Neutrophil (primary cell): ENCODE data around the gene FAM90A26.
"Not testable (repeated sequence)": the region's sequence is repeated elsewhere in the genome, so short reads cannot be mapped to it uniquely, and the experiment has no call there.

Experiments
- H3K27ac ChIP-seq: fragments of 200-600 bp; sonication (generic); 2 replicates; pipeline ENCODE4 v1.5.1; 2016; ENCODE audit warnings: mild to moderate bottlenecking, moderate library complexity
- H3K27me3 ChIP-seq: fragments of 200-600 bp; sonication (generic); 2 replicates; pipeline ENCODE4 v1.6.0; 2016; ENCODE audit warnings: mild to moderate bottlenecking
- H3K36me3 ChIP-seq: fragments of 200-600 bp; sonication (generic); 2 replicates; pipeline ENCODE4 v1.5.1; 2017
- H3K4me1 ChIP-seq, 2 experiments: fragments of 200-600 bp in 1 of 2; sonication (generic) in 1 of 2; 1 replicate in 1 of 2; 2 replicates in 1 of 2; pipeline versions ENCODE4 v1.5.1 to v1.6.1; 2013 to 2016; ENCODE audit warnings: low read depth in 1 of 2, low read length in 1 of 2, mild to moderate bottlenecking in 1 of 2, moderate library complexity in 1 of 2; ENCODE audit not compliant: control insufficient read depth in 1 of 2, insufficient read depth in 1 of 2
- H3K4me3 ChIP-seq, 2 experiments: fragments of 200-600 bp in 1 of 2; sonication (generic) in 1 of 2; 1 replicate in 1 of 2; 2 replicates in 1 of 2; pipeline ENCODE4 v1.5.1; 2013 to 2016; ENCODE audit warnings: low read depth in 1 of 2, low read length in 1 of 2, mild to moderate bottlenecking in 1 of 2, moderate library complexity in 1 of 2
- H3K9me3 ChIP-seq: fragments of 200-600 bp; sonication (generic); 2 replicates; pipeline ENCODE4 v1.5.1; 2016
- TF ChIP-seq, protein P1 (sequence below): fragments of 200-600 bp; sonication (generic); IDR thresholded peaks from 2 replicates; pipeline ENCODE4 v1.5.1; 2016; ENCODE audit warnings: antibody characterized with exemption

Gene FAM90A26

DNA sequence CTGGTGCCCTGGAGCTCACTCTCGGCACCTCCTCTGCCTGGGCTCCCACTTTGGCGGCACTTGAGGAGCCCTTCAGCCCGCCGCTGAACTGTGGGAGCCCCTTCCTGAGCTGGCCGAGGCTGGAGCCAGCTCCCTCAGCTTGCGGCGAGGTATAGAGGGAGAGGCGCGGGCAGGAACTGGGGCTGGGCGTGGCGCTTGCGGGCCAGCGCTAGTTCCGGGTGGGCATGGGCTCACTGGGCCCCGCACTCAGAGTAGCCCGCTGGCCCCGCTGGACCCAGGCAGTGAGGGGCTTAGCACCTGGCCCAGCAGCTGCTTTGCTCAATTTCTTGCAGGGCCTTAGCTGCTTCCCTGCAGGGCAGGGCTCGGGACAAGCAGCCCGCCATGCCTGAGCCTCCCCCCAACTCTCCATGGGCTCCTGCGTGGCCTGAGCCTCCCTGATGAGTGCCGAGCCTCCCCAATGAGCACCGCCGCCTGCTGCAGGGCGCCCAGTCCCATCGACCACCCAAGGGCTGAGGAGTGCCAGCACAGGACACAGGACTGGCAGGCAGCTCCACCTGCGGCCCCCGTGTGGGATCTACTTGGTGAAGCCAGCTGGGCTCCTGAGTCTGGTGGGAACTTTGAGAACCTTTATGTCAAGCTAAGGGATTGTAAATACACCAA, 26.7 kb upstream of the FAM90A26 start:
- Histone ChIP-seq H3K4me3 (no peak overlapping the region), H3K4me1 (no peaks in the 10 kb centered on the region)
- TF ChIP-seq, protein P1, sequence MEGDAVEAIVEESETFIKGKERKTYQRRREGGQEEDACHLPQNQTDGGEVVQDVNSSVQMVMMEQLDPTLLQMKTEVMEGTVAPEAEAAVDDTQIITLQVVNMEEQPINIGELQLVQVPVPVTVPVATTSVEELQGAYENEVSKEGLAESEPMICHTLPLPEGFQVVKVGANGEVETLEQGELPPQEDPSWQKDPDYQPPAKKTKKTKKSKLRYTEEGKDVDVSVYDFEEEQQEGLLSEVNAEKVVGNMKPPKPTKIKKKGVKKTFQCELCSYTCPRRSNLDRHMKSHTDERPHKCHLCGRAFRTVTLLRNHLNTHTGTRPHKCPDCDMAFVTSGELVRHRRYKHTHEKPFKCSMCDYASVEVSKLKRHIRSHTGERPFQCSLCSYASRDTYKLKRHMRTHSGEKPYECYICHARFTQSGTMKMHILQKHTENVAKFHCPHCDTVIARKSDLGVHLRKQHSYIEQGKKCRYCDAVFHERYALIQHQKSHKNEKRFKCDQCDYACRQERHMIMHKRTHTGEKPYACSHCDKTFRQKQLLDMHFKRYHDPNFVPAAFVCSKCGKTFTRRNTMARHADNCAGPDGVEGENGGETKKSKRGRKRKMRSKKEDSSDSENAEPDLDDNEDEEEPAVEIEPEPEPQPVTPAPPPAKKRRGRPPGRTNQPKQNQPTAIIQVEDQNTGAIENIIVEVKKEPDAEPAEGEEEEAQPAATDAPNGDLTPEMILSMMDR: no peak

DNA sequence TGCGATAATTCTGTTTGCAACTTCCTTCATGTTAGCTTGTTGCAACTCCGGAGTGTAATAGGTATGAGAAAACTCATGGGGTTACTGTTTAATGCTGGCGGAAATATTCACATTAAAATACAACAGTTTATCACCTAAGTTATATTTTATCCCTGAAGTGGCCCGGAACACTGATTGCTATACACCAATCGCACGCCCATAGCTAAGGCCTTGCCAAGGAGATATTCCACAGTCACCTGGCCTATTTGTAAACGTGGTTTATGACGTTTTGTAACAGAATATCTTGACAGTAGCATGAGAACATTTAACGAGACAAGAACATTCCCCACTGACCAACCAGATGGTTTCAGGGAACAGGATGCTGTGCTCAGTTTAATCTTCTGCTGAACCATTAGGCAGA, 23.2 kb upstream of the FAM90A26 start:
- Histone ChIP-seq H3K9me3 (no peaks in the 10 kb centered on the region), H3K27ac (no peak overlapping the region), H3K36me3 (no peaks in the 10 kb centered on the region), H3K4me3 (no peak overlapping the region), H3K4me1 (peaks cover 2 to 3% of the 10 kb centered on the region in 2 experiments), H3K27me3 (peaks cover 7% of the 10 kb centered on the region)
- TF ChIP-seq, protein P1: no peak

More for the DNA sequence above, 26.7 kb upstream of the FAM90A26 start:
- H3K9me3 ChIP-seq: no peaks in the 10 kb centered on the region
- H3K27me3 ChIP-seq: no peaks in the 10 kb centered on the region
- no peak overlapping the region for H3K27ac ChIP-seq
- H3K36me3 ChIP-seq: no peaks in the 10 kb centered on the region

DNA sequence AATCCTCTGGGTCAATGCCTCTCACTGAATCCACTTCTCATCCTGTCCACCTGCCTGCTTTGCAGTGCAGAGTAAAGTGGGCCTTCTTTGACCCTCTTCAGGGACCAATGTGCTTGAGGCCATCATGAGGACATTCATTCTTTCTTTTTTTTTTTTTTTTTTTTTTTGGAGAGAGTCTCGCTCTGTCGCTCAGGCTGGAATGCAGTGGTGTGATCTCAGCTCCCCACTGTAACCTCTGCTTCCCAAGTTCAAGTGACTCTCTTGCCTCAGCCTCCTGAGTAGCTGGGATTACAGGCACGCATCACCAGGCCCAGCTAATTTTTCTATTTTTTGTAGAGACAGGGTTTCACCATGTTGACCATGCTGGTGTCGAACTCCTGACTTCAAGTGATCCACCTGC, 22.8 kb upstream of the FAM90A26 start:
- not testable (repeated sequence) for H3K4me3 ChIP-seq

DNA sequence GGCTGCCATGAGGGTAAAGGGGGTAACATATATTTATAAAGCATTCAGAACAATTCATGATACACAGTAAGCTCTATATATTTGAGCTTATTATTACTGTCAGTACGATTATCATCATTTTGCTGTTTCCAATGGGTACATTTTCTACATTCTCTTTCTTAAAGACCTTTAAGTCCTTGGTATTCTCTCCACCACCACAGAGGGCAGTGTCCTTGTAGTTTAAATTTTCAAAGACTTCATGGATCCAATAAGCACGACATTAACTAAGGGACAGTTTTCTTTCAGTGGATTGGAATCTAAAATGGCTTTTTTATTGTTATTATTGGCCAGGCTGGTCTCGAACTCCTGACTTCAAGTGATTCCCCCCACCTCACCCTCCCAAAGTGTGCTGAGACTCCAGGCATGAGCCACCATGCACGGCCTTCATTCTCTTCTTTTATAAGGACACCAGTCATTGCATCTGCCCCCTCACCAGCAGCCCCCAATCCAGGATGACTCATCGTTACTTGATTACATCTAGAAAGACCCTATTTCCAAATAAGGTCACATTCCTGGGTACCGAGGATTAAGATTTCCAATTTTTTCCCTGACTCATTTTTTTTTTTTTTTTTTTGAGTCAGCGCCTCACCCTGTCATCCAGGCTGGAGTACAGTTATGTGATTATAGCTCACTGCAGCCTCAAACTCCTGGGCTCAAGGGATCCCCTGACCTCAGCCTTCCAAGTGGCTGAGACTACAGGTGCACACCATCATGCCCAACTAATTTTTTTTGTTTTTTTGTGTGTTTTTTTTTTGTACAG, 21.4 kb upstream of the FAM90A26 start:
- not testable (repeated sequence) for H3K4me3 ChIP-seq, H3K9me3 ChIP-seq, H3K27ac ChIP-seq, H3K36me3 ChIP-seq
- H3K4me1 ChIP-seq: peaks cover 8 to 15% of the 10 kb centered on the region in 2 experiments
- H3K27me3 ChIP-seq: peaks cover 17% of the 10 kb centered on the region

More for the DNA sequence above, 22.8 kb upstream of the FAM90A26 start:
- not testable (repeated sequence) for H3K27ac ChIP-seq, H3K4me1 ChIP-seq, H3K36me3 ChIP-seq, H3K9me3 ChIP-seq
- H3K27me3 ChIP-seq: peaks cover 11% of the 10 kb centered on the region

DNA sequence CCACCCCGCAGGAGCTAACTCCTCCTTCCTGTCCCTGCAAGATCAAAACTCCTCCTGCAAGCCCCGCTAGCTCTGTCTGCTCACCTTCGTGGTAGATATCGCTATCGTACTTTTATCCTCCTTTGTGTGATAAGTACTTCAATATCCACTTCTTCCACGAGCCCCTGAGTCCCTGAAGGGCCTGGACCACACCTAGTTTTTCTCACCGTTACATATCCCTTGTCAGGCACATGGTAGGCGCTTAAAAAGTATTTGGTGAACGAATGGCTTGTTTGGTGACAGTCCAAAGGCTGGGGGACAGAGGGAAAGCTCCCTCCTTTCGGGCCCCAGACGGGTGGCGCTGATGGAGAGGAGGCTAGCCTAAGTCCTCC, 18.4 kb upstream of the FAM90A26 start:
- H3K36me3 ChIP-seq, H3K27ac ChIP-seq, H3K9me3 ChIP-seq: not testable (repeated sequence)
- Histone ChIP-seq H3K4me3 (peak overlapping the region; percentile 65 to 69), H3K4me1 (peaks cover 8 to 15% of the 10 kb centered on the region in 2 experiments), H3K27me3 (peaks cover 19% of the 10 kb centered on the region)

DNA sequence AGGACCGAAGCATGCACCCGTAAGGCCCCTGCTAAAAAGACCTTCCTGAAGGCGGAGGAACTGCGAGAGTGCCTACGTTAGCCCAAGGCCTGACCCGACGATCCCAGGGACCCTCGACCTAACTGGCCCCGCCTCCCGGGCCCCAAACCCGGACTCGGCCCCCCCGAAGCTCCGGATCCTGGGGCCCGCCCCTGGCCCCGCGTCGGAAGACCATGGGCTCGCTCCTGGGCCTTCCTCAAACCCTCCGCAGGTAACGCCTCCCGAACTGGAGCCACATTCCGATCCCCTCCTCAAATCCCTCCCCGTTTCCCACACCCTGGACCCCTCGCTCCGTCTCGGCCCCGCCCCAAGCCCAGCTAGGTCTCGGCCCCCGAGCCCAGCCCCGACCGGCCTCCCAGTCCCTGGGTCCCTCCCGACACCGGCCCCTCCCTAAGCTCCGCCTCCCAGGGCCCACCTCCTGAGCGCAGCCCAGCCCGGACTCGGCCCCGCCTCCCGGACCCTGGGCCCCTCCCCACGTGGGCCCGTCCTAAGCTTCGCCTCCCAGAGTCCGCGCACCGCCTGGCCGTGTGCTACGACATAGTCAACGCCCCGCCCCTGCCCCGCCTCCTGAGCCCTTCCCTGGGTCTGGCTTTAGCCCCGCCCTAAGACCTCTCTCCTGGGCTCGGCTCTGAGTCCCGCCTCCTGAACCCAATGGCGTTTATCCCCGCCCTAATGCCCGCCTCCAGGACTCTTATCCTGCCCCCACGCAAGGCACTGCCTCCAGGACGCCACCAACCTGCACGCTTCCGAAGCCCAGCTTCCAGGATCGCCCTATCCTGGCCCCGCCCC, 17.8 kb upstream of the FAM90A26 start:
- not testable (repeated sequence) for H3K36me3 ChIP-seq, H3K9me3 ChIP-seq
- Histone ChIP-seq H3K27me3 (peaks cover 19% of the 10 kb centered on the region), H3K27ac (peak overlapping the region; percentile 69), H3K4me1 (peaks cover 8 to 15% of the 10 kb centered on the region in 2 experiments), H3K4me3 (peak overlapping the region; percentile 65 to 69)

DNA sequence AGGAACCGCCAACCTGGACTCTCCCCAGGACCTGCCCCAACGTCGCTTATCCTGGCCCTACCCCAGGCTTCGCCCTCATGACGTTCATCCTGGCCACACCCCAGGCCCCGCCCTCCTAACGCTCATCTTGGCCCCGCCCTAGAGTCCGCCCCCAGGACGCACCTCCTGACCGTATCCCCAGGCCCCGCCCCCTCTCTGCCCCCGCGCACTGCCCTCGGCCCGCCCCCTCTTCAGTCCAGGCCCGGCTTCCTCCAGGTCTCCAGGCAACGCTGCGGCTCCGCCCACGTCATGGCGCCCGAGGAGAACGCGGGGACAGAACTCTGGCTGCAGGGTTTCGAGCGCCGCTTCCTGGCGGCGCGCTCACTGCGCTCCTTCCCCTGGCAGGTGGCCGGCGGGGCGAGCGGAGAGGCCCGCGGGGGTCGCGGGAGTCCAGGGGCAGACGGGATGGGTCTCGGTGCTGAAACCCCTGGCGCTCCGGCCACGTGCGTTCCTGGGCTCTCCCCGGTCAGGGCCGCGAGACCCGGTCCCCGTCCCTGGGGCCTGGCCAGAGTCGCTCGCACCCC, 17.1 kb upstream of the FAM90A26 start:
- not testable (repeated sequence) for H3K36me3 ChIP-seq, H3K9me3 ChIP-seq
- Histone ChIP-seq H3K27me3 (peaks cover 19% of the 10 kb centered on the region), H3K27ac (peak overlapping the region; percentile 69), H3K4me1 (peaks cover 8 to 15% of the 10 kb centered on the region in 2 experiments), H3K4me3 (peak overlapping the region; percentile 65 to 69)

DNA sequence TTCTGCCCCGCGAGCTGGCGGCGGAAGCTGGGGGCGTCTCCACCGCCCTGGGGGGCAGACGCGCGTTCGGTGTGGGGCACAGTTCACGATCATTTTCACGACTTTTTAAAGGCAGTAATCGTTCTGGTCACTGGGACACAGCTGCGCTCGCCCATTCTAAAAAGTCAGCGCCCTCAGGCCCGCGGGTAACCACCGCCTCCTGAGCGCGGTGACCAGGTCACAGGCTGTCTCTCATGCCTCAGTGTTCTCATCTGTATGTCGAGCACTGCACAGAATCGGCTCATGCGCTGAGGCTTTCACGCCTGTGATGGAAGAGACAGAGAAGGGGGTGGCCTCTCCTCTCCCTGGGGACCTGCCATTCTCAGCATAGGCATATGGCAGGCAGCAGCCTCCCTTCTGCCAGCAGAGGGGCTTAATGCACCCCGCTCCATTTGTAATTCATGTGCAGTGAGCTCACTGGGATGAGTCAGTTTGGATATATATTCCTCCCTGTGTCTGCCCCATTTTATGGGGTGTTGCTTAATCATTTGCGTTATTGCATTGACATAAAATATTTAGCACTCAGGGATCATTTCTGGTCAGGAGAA, 16.5 kb upstream of the FAM90A26 start:
- H3K36me3 ChIP-seq, H3K9me3 ChIP-seq: not testable (repeated sequence)
- peak overlapping the region; percentile 69 for H3K27ac ChIP-seq
- H3K4me1 ChIP-seq: peaks cover 8 to 15% of the 10 kb centered on the region in 2 experiments
- H3K27me3 ChIP-seq: peaks cover 19% of the 10 kb centered on the region
- H3K4me3 ChIP-seq: peak overlapping the region; percentile 57 to 69

DNA sequence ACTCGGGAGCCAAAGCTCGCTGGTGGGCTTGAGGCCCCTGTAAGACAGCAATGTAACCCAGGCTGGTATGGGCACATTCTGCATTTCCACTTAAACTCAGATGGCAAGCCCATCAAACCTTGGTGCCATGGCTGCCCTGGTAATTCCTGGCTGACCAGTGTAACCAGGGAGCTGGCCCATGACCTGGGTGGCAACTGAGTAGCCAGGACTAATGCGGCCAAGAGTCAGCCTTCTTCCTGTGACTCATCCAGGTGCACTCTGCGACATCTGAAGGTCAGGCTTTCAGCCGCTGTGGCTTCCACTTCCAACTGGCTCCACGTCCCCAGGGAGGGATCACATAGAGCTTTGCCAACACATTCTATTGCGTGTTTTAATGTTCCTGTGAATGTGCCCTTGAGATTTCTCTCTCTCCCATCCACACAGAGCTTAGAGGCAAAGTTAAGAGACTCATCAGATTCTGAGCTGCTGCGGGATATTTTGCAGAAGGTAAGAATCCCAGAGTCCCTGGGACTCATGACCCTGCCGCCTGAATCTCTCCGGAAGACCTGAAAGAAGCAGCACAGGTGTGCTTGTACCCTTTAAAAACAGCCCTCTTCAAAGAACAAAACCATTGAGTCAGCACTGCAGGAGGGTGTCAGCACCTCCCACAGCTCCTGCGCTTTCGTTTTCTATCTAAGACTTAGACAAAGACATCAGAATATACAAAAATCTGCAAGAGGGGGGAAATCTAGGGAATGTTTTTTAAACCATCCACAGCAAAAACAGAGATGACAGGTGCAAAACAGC, 14.9 kb upstream of the FAM90A26 start:
- H3K27ac ChIP-seq, H3K9me3 ChIP-seq, H3K36me3 ChIP-seq, H3K4me3 ChIP-seq: not testable (repeated sequence)
- Histone ChIP-seq H3K4me1 (peaks cover 8 to 15% of the 10 kb centered on the region in 2 experiments), H3K27me3 (peaks cover 19% of the 10 kb centered on the region)

DNA sequence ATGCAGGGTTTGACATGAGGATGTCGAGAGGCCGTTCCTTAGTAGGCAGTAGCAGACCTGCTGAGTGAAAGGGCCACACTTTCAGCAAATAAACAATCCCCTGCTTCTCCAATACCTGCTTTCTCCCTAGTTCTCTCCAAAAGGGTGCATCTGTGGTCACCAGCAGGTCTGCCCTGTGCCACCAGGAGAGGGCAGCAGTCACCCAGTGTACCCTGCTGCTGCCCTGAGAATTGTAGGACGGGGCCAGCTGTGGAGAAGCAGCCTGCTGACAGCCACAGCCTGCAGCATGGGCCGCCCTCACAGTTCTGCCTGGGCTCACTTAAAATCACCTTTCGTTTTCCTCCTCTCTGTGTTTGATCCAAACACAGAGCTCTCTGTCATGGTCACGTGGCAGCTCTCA, 11.8 kb upstream of the FAM90A26 start:
- H3K4me3 ChIP-seq, H3K4me1 ChIP-seq, H3K27ac ChIP-seq, H3K36me3 ChIP-seq, H3K27me3 ChIP-seq, H3K9me3 ChIP-seq: not testable (repeated sequence)
